ENCODE results near the gene INPP4B.

The INPP4B gene

DNA sequence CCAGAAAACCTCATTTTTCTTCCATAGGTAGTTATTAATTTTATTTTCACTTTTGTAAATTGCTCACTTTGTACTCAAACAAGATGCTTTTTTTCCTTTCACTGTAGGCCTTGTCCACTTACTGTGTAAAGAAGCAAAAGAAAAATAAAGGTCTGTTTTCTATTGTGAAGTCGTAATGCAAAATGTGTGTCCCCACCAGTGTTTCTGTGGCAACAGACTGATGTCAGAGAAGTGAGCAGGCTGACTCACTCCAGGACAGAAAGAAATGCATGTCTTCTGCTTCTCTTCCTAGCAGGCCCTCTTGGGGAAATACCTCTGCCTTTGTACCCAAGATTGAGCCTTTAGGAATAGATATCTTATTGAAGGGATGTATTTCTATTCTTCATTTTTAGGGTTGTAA is 30.3 kb downstream of the INPP4B start:
- no peak overlapping the region for H3K4me3 ChIP-seq (ENCODE audit: low read depth in 1 of 2, low read length in 2 of 2)
- H3K9ac ChIP-seq (ENCODE audit: low read depth, low read length) = no peak overlapping the region
- H3K4me2 ChIP-seq (ENCODE audit: insufficient read depth, low read length) = no peak overlapping the region
- DNase-seq (no peak), ATAC-seq (ENCODE audit: insufficient read depth, low read depth) (no peak)
- no peaks in the 10 kb centered on the region for H4K20me1 ChIP-seq (ENCODE audit: insufficient read depth, low read length)
- H3K79me2 ChIP-seq (ENCODE audit: insufficient read depth, low read length) = no peaks in the 10 kb centered on the region
- H3K9me3 ChIP-seq (ENCODE audit: insufficient read depth, low read length, severe bottlenecking) = no peaks in the 10 kb centered on the region
- no peak for TF ChIP-seq EZH2 (IDR thresholded peaks at IDR 0.05; ENCODE audit: borderline replicate concordance, low read depth, low read length, severe bottlenecking)
- TF ChIP-seq, protein P1, sequence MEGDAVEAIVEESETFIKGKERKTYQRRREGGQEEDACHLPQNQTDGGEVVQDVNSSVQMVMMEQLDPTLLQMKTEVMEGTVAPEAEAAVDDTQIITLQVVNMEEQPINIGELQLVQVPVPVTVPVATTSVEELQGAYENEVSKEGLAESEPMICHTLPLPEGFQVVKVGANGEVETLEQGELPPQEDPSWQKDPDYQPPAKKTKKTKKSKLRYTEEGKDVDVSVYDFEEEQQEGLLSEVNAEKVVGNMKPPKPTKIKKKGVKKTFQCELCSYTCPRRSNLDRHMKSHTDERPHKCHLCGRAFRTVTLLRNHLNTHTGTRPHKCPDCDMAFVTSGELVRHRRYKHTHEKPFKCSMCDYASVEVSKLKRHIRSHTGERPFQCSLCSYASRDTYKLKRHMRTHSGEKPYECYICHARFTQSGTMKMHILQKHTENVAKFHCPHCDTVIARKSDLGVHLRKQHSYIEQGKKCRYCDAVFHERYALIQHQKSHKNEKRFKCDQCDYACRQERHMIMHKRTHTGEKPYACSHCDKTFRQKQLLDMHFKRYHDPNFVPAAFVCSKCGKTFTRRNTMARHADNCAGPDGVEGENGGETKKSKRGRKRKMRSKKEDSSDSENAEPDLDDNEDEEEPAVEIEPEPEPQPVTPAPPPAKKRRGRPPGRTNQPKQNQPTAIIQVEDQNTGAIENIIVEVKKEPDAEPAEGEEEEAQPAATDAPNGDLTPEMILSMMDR (IDR thresholded peaks at IDR 0.05; ENCODE audit: borderline replicate concordance, extremely low read depth, low read length, poor library complexity, severe bottlenecking) = no peak
- no peak overlapping the region for H3K27ac ChIP-seq (ENCODE audit: low read length)
- no peaks in the 10 kb centered on the region for H3K27me3 ChIP-seq (ENCODE audit: insufficient read depth, low read length, poor library complexity)
- no peak overlapping the region for H2AFZ ChIP-seq (ENCODE audit: low read depth, low read length)
- no peaks in the 10 kb centered on the region for H3K36me3 ChIP-seq (ENCODE audit: insufficient read depth, low read length)
- H3K4me1 ChIP-seq (ENCODE audit: insufficient read depth, low read length) = peaks cover 52% of the 10 kb centered on the region

DNA sequence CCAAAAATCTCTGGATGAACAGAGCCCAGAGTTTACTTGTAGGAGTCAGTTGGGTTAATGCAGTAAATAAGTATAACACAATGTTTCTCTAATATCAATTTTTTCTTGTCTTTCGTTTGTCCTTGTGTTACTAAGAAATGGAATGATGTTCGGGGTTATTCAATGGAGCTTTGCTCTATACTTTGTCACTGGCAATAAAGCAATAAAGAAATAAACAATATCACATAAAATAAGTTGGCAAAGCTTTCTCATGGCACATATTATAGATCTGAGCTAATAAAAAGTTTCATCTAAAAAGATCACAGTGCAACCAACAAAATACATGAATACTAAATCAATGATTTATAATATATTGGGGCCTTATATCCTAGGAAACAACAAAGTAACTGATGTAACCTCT is 32.7 kb downstream of the INPP4B start:
- Histone ChIP-seq H3K4me1 (ENCODE audit: insufficient read depth, low read length) (peaks cover 33% of the 10 kb centered on the region), H3K36me3 (ENCODE audit: insufficient read depth, low read length) (no peaks in the 10 kb centered on the region), H3K9ac (ENCODE audit: low read depth, low read length) (no peak overlapping the region), H4K20me1 (ENCODE audit: insufficient read depth, low read length) (no peaks in the 10 kb centered on the region), H3K79me2 (ENCODE audit: insufficient read depth, low read length) (no peaks in the 10 kb centered on the region), H3K27me3 (ENCODE audit: insufficient read depth, low read length, poor library complexity) (no peaks in the 10 kb centered on the region), H3K4me3 (ENCODE audit: low read depth in 1 of 2, low read length in 2 of 2) (no peak overlapping the region), H3K4me2 (ENCODE audit: insufficient read depth, low read length) (no peak overlapping the region), H3K9me3 (ENCODE audit: insufficient read depth, low read length, severe bottlenecking) (no peaks in the 10 kb centered on the region), H3K27ac (ENCODE audit: low read length) (no peak overlapping the region), H2AFZ (ENCODE audit: low read depth, low read length) (no peak overlapping the region)
- DNase-seq = no peak
- ATAC-seq (ENCODE audit: insufficient read depth, low read depth) = no peak
- no peak for TF ChIP-seq EZH2 (IDR thresholded peaks at IDR 0.05; ENCODE audit: borderline replicate concordance, low read depth, low read length, severe bottlenecking)
- TF ChIP-seq, protein P1 (IDR thresholded peaks at IDR 0.05; ENCODE audit: borderline replicate concordance, extremely low read depth, low read length, poor library complexity, severe bottlenecking) = no peak

DNA sequence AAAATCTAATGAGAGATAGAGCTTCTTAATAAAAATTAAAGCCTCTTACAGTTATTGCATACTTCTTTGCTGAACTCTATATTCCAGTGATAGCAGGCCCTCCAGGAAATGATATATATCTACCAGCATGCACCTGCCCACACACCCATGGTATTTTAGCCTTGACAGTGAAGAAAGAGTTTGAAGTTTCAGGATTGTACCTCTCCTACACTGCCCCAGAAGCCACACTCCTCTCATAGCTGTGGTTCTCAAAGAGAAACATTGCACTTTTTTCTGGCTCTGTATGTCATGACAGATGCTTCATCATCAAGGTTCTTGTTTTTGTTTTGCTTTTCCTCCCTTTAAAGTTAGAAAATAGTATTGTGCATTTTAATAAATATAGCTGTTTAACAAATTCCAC is 34.0 kb downstream of the INPP4B start:
- no peaks in the 10 kb centered on the region for H3K27me3 ChIP-seq (ENCODE audit: insufficient read depth, low read length, poor library complexity)
- no peak overlapping the region for H3K9ac ChIP-seq (ENCODE audit: low read depth, low read length)
- H3K4me2 ChIP-seq (ENCODE audit: insufficient read depth, low read length) = no peak overlapping the region
- no peak overlapping the region for H2AFZ ChIP-seq (ENCODE audit: low read depth, low read length)
- DNase-seq (no peak), ATAC-seq (ENCODE audit: insufficient read depth, low read depth) (peak; percentile 79)
- no peaks in the 10 kb centered on the region for H3K36me3 ChIP-seq (ENCODE audit: insufficient read depth, low read length)
- H3K79me2 ChIP-seq (ENCODE audit: insufficient read depth, low read length) = no peaks in the 10 kb centered on the region
- H3K27ac ChIP-seq (ENCODE audit: low read length) = no peak overlapping the region
- no peaks in the 10 kb centered on the region for H3K9me3 ChIP-seq (ENCODE audit: insufficient read depth, low read length, severe bottlenecking)
- TF ChIP-seq, protein P1 (IDR thresholded peaks at IDR 0.05; ENCODE audit: borderline replicate concordance, extremely low read depth, low read length, poor library complexity, severe bottlenecking) = no peak
- no peak for TF ChIP-seq EZH2 (IDR thresholded peaks at IDR 0.05; ENCODE audit: borderline replicate concordance, low read depth, low read length, severe bottlenecking)
- peaks cover 20% of the 10 kb centered on the region for H3K4me1 ChIP-seq (ENCODE audit: insufficient read depth, low read length)
- no peak overlapping the region for H3K4me3 ChIP-seq (ENCODE audit: low read depth in 1 of 2, low read length in 2 of 2)
- no peaks in the 10 kb centered on the region for H4K20me1 ChIP-seq (ENCODE audit: insufficient read depth, low read length)

DNA sequence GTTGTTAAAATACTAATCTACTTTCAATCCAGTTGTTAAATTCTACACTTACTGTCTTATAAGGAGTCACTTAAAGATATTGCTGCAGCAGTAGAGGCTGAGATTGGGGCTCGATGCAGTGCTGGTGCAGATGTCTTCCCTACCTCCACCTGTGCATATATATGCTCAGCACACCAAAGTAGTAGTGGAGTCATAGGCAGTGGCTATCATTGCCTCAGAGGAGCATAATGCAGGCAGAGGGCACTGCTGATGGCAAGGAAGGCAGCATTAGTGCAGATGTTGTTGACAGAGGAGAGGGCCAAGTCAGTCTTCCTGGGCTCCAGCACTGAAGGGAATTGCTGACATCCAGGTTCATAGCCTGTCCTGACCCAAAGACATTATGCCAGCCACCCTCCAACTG is 35.1 kb downstream of the INPP4B start:
- ATAC-seq (ENCODE audit: insufficient read depth, low read depth) (peak; percentile 31; the same call in 1 of the 3 replicates), DNase-seq (no peak)
- Histone ChIP-seq H3K27ac (ENCODE audit: low read length) (no peak overlapping the region), H3K4me2 (ENCODE audit: insufficient read depth, low read length) (no peak overlapping the region), H3K27me3 (ENCODE audit: insufficient read depth, low read length, poor library complexity) (no peaks in the 10 kb centered on the region), H3K9me3 (ENCODE audit: insufficient read depth, low read length, severe bottlenecking) (no peaks in the 10 kb centered on the region), H4K20me1 (ENCODE audit: insufficient read depth, low read length) (no peaks in the 10 kb centered on the region), H2AFZ (ENCODE audit: low read depth, low read length) (no peak overlapping the region), H3K4me1 (ENCODE audit: insufficient read depth, low read length) (peaks cover 12% of the 10 kb centered on the region; the same call in 1 of the 2 replicates), H3K36me3 (ENCODE audit: insufficient read depth, low read length) (no peaks in the 10 kb centered on the region), H3K79me2 (ENCODE audit: insufficient read depth, low read length) (no peaks in the 10 kb centered on the region), H3K4me3 (ENCODE audit: low read depth in 1 of 2, low read length in 2 of 2) (no peak overlapping the region), H3K9ac (ENCODE audit: low read depth, low read length) (no peak overlapping the region)
- TF ChIP-seq, protein P1 (IDR thresholded peaks at IDR 0.05; ENCODE audit: borderline replicate concordance, extremely low read depth, low read length, poor library complexity, severe bottlenecking) = no peak
- TF ChIP-seq EZH2 (IDR thresholded peaks at IDR 0.05; ENCODE audit: borderline replicate concordance, low read depth, low read length, severe bottlenecking) = no peak

Measured in DND-41 (cell line).